Panc1 (cell line): ENCODE results near the gene AGRP.

ENCODE experiments used
- POLR2AphosphoS5 ChIP-seq: IDR thresholded peaks from 2 replicates; pipeline ENCODE4 v1.6.1; 2012; ENCODE audit warnings: mild to moderate bottlenecking, low read depth, low read length, moderate library complexity
- REST ChIP-seq, 2 experiments: IDR thresholded peaks; 2 replicates each; pipeline ENCODE4 v1.6.1; 2011 to 2012; ENCODE audit warnings: low read depth in 2 of 2, control low read depth in 1 of 2, low read length in 1 of 2, mild to moderate bottlenecking in 1 of 2, moderate library complexity in 1 of 2; ENCODE audit not compliant: insufficient read depth in 1 of 2
- SIN3A ChIP-seq: IDR thresholded peaks from 2 replicates; pipeline ENCODE4 v1.6.1; 2012; ENCODE audit warnings: low read depth, mild to moderate bottlenecking, low read length, moderate library complexity, borderline replicate concordance; ENCODE audit not compliant: insufficient read depth
- TF ChIP-seq, protein P1 (sequence below): fragments of 450-650 bp; IDR thresholded peaks from 2 replicates; pipeline ENCODE4 v1.5.1; 2017; ENCODE audit warnings: mild to moderate bottlenecking

- TF ChIP-seq, protein P1, sequence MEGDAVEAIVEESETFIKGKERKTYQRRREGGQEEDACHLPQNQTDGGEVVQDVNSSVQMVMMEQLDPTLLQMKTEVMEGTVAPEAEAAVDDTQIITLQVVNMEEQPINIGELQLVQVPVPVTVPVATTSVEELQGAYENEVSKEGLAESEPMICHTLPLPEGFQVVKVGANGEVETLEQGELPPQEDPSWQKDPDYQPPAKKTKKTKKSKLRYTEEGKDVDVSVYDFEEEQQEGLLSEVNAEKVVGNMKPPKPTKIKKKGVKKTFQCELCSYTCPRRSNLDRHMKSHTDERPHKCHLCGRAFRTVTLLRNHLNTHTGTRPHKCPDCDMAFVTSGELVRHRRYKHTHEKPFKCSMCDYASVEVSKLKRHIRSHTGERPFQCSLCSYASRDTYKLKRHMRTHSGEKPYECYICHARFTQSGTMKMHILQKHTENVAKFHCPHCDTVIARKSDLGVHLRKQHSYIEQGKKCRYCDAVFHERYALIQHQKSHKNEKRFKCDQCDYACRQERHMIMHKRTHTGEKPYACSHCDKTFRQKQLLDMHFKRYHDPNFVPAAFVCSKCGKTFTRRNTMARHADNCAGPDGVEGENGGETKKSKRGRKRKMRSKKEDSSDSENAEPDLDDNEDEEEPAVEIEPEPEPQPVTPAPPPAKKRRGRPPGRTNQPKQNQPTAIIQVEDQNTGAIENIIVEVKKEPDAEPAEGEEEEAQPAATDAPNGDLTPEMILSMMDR: no peak
- TF ChIP-seq SIN3A (no peak), POLR2AphosphoS5 (no peak), REST (IDR thresholded peaks at IDR 0.05; ENCODE audit: insufficient read depth in 1 of 2, low read depth in 2 of 2, low read length in 1 of 2) (no peak)
These were observed 26.8 kb downstream of the AGRP start for GRCh38 chr16:67456391-67457081.
